PFSK-1 (cell line): Measurements from ENCODE around the gene HLF.

Experiments
- FOXP2 ChIP-seq: optimal IDR thresholded peaks from 2 replicates; pipeline ENCODE3; 2011; ENCODE audit warnings: borderline replicate concordance, control low read depth, inconsistent platforms; ENCODE audit not compliant: insufficient read depth; ENCODE audit errors: extremely low read length, extremely low read depth
- POLR2AphosphoS5 ChIP-seq: IDR thresholded peaks from 2 replicates; pipeline ENCODE4 v1.6.1; 2012; ENCODE audit warnings: low read depth, mild to moderate bottlenecking, control low read depth, low read length, moderate library complexity
- SIN3A ChIP-seq: IDR thresholded peaks from 2 replicates; pipeline ENCODE4 v1.6.1; 2012; ENCODE audit warnings: mild to moderate bottlenecking, low read length, moderate library complexity, borderline replicate concordance; ENCODE audit not compliant: insufficient read depth
- TAF1 ChIP-seq: IDR thresholded peaks from 2 replicates; pipeline ENCODE4 v1.6.1; 2012; ENCODE audit warnings: low read length, control low read depth, borderline replicate concordance; ENCODE audit not compliant: insufficient read depth
- TF ChIP-seq, protein P1 (sequence below), 2 experiments: IDR thresholded peaks; 2 replicates each; pipeline versions ENCODE4 v1.6.1 to v1.8.0; 2011 to 2012; ENCODE audit warnings: low read depth in 2 of 2, low read length in 2 of 2, control low read depth in 1 of 2, inconsistent platforms in 1 of 2, mild to moderate bottlenecking in 1 of 2, moderate library complexity in 1 of 2; ENCODE audit not compliant: insufficient read depth in 1 of 2

Gene HLF

GRCh38 chr17:55354010-55354409, 89.2 kb downstream of the HLF start:
- no peak for TF ChIP-seq FOXP2
- no peak for TF ChIP-seq SIN3A
- TF ChIP-seq POLR2AphosphoS5 = no peak
- TF ChIP-seq TAF1 = no peak

DNA sequence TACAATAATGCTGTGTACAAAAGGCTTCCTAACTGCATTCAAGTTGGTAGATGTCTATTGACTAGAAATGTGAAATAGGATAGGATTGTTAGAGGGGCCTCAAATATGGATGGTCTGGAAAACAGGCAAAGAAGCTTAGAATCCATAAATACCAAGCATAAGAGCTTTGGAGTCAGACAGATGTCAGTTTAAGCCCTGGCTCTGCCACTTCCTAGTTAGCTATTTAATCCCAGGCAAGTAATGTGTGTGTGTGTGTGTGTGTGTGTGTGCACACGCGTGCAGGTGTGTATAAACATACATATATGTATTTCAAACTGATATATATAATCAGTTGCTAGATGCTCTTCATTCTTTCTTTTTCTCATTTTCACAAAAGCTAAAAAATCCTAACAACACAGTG, 90.2 kb downstream of the HLF start:
- no peak for TF ChIP-seq POLR2AphosphoS5
- TF ChIP-seq TAF1 = no peak
- TF ChIP-seq FOXP2 = no peak
- no peak for TF ChIP-seq SIN3A
- TF ChIP-seq, protein P1, sequence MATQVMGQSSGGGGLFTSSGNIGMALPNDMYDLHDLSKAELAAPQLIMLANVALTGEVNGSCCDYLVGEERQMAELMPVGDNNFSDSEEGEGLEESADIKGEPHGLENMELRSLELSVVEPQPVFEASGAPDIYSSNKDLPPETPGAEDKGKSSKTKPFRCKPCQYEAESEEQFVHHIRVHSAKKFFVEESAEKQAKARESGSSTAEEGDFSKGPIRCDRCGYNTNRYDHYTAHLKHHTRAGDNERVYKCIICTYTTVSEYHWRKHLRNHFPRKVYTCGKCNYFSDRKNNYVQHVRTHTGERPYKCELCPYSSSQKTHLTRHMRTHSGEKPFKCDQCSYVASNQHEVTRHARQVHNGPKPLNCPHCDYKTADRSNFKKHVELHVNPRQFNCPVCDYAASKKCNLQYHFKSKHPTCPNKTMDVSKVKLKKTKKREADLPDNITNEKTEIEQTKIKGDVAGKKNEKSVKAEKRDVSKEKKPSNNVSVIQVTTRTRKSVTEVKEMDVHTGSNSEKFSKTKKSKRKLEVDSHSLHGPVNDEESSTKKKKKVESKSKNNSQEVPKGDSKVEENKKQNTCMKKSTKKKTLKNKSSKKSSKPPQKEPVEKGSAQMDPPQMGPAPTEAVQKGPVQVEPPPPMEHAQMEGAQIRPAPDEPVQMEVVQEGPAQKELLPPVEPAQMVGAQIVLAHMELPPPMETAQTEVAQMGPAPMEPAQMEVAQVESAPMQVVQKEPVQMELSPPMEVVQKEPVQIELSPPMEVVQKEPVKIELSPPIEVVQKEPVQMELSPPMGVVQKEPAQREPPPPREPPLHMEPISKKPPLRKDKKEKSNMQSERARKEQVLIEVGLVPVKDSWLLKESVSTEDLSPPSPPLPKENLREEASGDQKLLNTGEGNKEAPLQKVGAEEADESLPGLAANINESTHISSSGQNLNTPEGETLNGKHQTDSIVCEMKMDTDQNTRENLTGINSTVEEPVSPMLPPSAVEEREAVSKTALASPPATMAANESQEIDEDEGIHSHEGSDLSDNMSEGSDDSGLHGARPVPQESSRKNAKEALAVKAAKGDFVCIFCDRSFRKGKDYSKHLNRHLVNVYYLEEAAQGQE (IDR thresholded peaks at IDR 0.05; ENCODE audit: insufficient read depth in 1 of 2, low read depth in 2 of 2, low read length in 2 of 2) = no peak

GRCh38 chr17:55356434-55357328, 91.9 kb downstream of the HLF start:
- TF ChIP-seq, protein P1 (IDR thresholded peaks at IDR 0.05; ENCODE audit: insufficient read depth in 1 of 2, low read depth in 2 of 2, low read length in 2 of 2) = no peak
- TF ChIP-seq SIN3A = no peak
- TF ChIP-seq POLR2AphosphoS5 = no peak
- no peak for TF ChIP-seq FOXP2
- TF ChIP-seq TAF1 = no peak

DNA sequence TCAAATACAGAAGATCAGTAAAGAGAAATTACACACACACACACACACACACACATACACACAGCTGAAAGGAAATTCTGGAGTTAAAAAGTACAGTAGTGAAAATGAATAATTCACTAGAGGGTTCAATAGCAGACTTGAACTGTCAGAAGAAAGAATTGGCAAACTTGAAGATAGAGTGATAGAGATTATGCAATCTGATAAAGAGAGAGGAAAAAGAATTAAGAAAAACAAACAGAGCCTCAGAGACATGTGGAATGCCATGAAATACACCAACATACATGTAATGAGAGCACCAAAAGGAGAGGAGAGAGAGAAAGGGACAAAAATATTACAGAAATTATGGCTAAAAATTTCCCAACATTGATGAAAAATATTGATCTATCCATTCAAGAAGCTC, 96.2 kb downstream of the HLF start:
- no peak for TF ChIP-seq TAF1
- TF ChIP-seq, protein P1 (IDR thresholded peaks at IDR 0.05; ENCODE audit: insufficient read depth in 1 of 2, low read depth in 2 of 2, low read length in 2 of 2) = no peak
- TF ChIP-seq POLR2AphosphoS5 = no peak
- no peak for TF ChIP-seq FOXP2
- TF ChIP-seq SIN3A = no peak

DNA sequence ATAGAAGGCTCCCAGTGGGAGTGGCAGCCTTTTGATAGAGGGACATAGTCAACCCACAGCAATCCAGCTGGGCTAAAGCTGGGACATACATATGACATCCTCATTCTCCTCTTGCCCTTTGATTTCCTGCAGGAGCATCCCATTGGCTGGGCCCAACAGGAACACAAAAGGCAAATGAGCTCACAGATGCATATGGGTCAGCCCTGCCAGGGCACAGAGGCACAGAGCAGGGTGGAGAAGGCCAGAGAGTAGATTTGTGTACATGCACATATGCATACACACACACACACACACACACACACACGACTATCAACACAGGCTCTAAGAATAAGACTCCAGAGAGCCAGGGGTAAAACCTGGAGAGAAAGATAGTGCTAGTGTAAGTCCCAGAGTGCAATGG, 98.3 kb downstream of the HLF start:
- TF ChIP-seq FOXP2 = no peak
- no peak for TF ChIP-seq POLR2AphosphoS5
- TF ChIP-seq, protein P1 (IDR thresholded peaks at IDR 0.05; ENCODE audit: insufficient read depth in 1 of 2, low read depth in 2 of 2, low read length in 2 of 2) = no peak
- no peak for TF ChIP-seq SIN3A
- TF ChIP-seq TAF1 = no peak
